ENCODE results near the gene TNFRSF8.

TNFRSF8 gene

DNA sequence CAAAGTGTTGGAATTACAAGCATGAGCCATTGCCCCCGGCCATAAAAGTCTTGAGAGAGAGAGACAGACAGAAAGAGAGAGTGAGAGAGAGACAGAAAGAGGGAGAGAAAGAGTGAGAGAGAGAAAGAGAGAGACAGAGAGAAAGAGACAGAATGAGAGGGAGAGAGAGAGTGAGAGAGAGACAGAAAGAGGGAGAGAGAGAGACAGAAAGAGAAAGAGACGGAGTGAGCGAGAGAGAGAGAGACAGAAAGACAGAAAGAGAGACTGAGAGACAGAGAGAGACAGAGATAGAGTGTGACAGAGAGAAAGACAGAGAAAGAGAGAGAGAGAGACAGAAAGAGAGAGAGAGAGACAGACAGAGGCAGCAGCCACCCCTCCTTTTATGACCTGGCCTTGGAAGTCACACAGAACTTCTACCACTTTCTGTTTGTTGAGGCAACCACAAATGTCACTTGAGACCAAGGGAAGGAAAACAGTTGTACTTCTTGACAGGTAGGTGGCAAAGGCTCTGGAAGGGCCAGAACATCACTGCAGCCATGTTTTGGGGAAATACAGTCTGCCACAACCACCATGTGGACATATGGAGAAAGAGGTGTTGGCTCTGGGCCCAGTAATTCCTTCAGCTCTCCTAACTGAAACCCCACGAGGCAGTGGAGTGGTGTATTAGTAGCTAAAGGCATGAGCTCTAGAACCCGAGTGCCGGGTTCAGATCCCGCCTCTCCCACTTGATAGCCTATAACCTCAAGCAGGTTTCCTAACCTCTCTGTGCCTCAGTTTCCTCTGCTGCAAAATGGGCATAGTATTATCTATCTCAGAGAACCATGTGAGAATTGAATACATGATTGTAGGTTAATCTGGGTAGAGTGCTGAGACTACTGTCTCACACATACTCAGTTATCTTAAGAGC is 50.6 kb downstream of the TNFRSF8 start:
- Mint-ChIP-seq H3K27me3 (ENCODE audit: low read depth) (no peaks in the 10 kb centered on the region), H3K4me3 (no peak overlapping the region), H3K36me3 (ENCODE audit: low read depth) (peaks cover 22% of the 10 kb centered on the region), H3K9me3 (no peaks in the 10 kb centered on the region), H3K27ac (peak overlapping the region; percentile 70), H3K4me1 (ENCODE audit: low read depth) (peaks cover 10% of the 10 kb centered on the region)
- DNase-seq (ENCODE audit: low spot score), result no peak

DNA sequence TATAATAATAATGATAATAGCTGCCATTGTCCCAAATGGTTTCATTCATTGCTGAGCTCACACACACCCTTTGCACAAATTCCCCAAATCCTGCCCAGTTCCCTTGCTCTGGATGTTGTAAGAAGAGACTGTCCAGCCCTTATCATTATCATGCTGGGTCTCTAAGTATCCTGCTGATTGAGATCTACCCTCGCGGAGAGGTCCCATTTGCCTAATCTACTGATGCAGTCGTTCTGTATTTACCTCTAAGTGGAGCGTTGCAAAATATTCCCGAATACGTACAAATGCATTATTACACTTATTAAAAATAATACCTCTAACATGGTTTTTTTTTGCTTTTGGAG is 51.2 kb downstream of the TNFRSF8 start:
- H3K4me3 Mint-ChIP-seq, result no peak overlapping the region
- H3K36me3 Mint-ChIP-seq (ENCODE audit: low read depth), result peaks cover 25% of the 10 kb centered on the region
- no peaks in the 10 kb centered on the region for H3K9me3 Mint-ChIP-seq
- no peak for DNase-seq (ENCODE audit: low spot score)
- H3K27me3 Mint-ChIP-seq (ENCODE audit: low read depth), result no peaks in the 10 kb centered on the region
- H3K4me1 Mint-ChIP-seq (ENCODE audit: low read depth), result peaks cover 10% of the 10 kb centered on the region
- H3K27ac Mint-ChIP-seq, result no peak overlapping the region

DNA sequence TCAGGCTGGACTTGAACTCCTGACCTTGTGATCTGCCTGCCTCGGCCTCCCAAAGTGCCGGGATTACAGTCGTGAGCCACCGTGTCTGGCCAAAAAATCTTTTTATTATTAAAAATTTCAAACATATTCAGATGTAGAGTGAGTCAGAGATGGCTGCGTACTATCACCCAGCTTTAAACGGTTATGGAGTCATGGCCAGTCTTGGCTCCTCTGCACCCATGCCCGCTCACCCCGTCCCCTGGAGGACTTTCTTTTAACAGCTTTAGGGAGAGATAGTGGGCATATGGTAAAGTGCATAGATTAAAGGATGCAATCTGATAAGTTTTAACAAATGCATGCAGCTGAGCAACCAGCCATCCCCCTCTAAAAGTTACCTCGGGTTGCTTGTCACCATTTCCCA is 51.8 kb downstream of the TNFRSF8 start:
- Mint-ChIP-seq H3K27ac (no peak overlapping the region), H3K27me3 (ENCODE audit: low read depth) (no peaks in the 10 kb centered on the region), H3K4me1 (ENCODE audit: low read depth) (peaks cover 10% of the 10 kb centered on the region), H3K9me3 (no peaks in the 10 kb centered on the region), H3K4me3 (no peak overlapping the region), H3K36me3 (ENCODE audit: low read depth) (peaks cover 28% of the 10 kb centered on the region)
- no peak for DNase-seq (ENCODE audit: low spot score)

DNA sequence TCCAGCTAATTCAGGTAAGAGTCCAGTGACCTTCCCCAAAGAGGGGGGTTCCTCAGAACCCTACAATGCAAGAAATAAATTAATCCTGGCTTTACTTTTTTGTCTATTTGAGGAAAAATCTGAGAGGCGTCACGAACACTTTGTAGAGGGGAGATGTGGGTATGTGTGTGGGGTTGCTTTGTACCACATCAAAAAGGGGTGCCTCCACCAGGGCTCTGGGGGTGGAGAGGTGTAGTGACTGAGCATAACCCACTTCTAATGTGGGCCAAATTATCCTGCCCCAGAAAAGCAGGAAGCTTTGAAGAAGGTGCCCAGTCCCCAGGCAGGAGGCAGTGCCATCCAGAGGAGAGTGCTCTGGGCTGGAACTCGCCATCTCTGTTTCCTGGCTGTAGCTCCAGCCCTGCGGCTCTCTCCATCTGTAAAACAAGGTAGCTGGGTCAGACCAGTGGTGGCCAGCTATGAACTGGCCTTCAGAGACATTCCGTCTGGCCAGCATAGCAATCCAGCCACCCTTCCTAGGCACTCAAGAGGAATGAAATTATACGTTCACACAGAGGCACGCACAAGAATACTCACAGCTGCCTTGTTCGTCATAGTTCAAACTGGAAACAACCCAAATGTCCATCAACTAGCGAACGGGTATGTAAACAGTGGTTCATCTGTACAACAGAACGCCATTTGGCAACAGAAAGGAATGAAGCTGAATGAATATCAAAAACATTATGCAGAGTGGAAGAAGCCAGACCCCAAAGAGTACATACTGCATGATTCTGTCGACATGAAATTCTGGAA is 58.3 kb downstream of the TNFRSF8 start:
- no peaks in the 10 kb centered on the region for H3K27me3 Mint-ChIP-seq (ENCODE audit: low read depth)
- H3K9me3 Mint-ChIP-seq, result no peaks in the 10 kb centered on the region
- no peak overlapping the region for H3K27ac Mint-ChIP-seq
- peaks cover 14% of the 10 kb centered on the region for H3K4me1 Mint-ChIP-seq (ENCODE audit: low read depth)
- H3K4me3 Mint-ChIP-seq, result no peak overlapping the region
- no peak for DNase-seq (ENCODE audit: low spot score)
- H3K36me3 Mint-ChIP-seq (ENCODE audit: low read depth), result peaks cover 21% of the 10 kb centered on the region

DNA sequence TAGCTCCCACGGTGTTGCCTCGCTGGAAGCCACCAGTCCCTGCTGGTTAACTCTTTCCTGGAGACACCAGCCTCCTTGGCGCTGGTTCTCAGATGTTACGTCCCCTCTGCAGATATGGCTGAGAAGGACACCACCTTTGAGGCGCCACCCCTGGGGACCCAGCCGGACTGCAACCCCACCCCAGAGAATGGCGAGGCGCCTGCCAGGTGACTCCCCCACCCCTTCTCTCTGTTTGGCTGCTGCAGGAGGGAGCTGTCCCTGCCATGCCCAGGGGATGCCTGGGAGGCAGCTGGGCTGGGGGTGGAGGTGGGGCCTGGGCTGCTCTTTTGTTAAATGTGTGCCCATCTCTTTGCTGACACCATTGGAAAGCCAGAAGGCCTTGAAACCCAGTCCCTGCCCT is 60.1 kb downstream of the TNFRSF8 start:
- Mint-ChIP-seq H3K27me3 (ENCODE audit: low read depth) (no peaks in the 10 kb centered on the region), H3K4me3 (no peak overlapping the region), H3K4me1 (ENCODE audit: low read depth) (peaks cover 16% of the 10 kb centered on the region), H3K27ac (no peak overlapping the region), H3K36me3 (ENCODE audit: low read depth) (peaks cover 18% of the 10 kb centered on the region), H3K9me3 (no peaks in the 10 kb centered on the region)
- no peak for DNase-seq (ENCODE audit: low spot score)

DNA sequence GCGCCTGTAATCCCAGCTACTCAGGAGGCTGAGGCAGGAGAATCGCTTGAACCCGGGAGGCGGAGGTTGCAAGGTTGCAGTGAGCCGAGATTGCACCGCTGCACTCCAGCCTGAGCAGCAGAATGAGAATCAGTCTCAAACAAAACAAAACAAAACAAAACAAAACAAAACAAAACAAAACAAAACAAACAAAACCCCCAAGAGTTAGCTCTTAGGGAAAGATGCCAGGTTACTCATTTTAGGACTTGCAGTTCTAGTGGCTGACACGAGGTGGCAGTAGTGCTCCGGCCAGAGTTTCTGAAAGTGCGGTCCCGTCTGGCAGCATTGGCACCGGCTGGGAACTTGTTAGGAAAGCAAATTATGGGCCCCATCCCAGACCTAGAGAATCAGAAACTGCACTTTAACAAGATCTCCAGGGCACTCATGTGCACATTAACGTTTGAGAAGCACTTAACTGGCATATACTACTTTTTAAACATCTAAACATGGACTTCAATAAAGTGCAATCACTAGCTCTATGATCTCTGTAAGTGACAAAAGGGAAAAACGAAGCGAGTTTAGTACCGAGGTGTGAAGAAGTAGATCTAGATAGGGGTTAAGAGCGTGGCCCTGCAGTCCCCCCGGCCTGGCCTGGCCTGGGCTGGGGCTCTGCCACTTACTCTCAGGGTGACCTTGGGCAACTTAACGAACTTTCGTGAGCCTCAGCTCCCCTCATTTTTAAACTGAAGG is 61.8 kb downstream of the TNFRSF8 start:
- Mint-ChIP-seq H3K4me3 (no peak overlapping the region), H3K4me1 (ENCODE audit: low read depth) (peaks cover 16% of the 10 kb centered on the region), H3K27me3 (ENCODE audit: low read depth) (no peaks in the 10 kb centered on the region), H3K27ac (peak overlapping the region; percentile 13), H3K9me3 (no peaks in the 10 kb centered on the region), H3K36me3 (ENCODE audit: low read depth) (peaks cover 8% of the 10 kb centered on the region)
- peak; percentile 63 for DNase-seq (ENCODE audit: low spot score)

DNA sequence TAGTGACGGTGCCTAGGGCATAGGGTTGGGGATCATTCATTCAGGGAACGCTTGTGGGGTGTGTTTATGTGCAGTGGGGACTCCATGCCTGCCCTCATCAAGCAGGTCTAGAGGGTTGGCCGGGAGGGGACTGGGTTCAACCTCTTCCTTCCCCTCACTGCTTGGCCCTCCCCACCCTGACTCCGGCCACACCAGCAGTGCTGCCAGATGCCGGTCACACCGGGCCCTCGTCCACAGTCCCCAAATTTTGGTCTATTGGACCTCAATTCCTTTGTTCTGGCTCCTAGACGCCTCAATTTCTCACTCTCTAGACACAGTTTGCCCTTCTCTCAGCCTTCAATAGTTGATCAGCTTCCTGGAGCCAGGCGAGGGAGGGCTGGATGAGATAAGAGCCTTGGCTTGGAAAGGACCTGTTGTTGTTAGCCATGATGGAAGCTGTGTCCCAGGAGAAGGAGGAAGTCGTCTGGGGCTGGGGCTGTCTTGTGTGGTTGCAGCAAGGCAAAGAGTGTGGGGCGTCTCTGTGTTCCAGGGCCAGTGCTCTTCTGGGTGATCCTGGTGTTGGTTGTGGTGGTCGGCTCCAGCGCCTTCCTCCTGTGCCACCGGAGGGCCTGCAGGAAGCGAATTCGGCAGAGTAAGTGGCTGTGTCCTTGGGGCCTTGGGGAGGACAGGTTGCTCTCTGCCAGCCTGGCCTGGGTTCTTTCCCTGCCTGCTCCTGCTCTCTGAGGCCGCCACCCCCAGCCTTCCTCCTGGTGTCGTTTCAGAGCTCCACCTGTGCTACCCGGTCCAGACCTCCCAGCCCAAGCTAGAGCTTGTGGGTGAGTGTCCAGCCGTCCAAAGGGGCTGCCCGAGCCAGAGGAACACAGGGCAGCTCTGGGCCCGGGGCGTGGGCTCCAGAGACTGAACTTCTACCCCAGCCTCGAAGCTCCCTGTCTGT is 62.6 kb downstream of the TNFRSF8 start:
- Mint-ChIP-seq H3K4me1 (ENCODE audit: low read depth) (peaks cover 19% of the 10 kb centered on the region), H3K4me3 (no peak overlapping the region), H3K9me3 (no peaks in the 10 kb centered on the region), H3K27ac (peak overlapping the region; percentile 76), H3K27me3 (ENCODE audit: low read depth) (no peaks in the 10 kb centered on the region), H3K36me3 (ENCODE audit: low read depth) (peaks cover 3% of the 10 kb centered on the region)
- no peak for DNase-seq (ENCODE audit: low spot score)

DNA sequence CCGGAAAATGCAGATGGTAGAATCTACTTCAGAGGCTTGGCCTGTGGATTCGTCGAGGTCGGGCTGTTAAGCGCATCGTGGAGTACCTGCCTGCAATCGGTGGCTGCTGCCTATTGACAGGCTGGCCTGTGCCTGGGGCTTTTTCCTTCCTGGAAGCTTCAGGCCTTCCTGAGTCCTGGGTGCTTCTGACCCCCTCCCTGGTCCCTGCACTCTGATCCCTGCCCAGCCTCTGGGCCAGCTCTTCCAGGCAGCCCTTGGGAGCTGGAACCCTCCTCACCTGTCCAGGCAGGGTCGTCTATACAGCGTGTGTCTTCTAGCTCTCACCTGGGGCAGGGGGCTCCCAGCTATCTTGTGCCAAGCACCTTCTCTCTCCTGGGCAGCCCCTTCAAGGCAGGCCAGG is 63.7 kb downstream of the TNFRSF8 start:
- H3K9me3 Mint-ChIP-seq, result no peaks in the 10 kb centered on the region
- peaks cover 3% of the 10 kb centered on the region for H3K36me3 Mint-ChIP-seq (ENCODE audit: low read depth)
- no peaks in the 10 kb centered on the region for H3K27me3 Mint-ChIP-seq (ENCODE audit: low read depth)
- DNase-seq (ENCODE audit: low spot score), result no peak
- peaks cover 19% of the 10 kb centered on the region for H3K4me1 Mint-ChIP-seq (ENCODE audit: low read depth)
- H3K27ac Mint-ChIP-seq, result no peak overlapping the region
- H3K4me3 Mint-ChIP-seq, result no peak overlapping the region

DNA sequence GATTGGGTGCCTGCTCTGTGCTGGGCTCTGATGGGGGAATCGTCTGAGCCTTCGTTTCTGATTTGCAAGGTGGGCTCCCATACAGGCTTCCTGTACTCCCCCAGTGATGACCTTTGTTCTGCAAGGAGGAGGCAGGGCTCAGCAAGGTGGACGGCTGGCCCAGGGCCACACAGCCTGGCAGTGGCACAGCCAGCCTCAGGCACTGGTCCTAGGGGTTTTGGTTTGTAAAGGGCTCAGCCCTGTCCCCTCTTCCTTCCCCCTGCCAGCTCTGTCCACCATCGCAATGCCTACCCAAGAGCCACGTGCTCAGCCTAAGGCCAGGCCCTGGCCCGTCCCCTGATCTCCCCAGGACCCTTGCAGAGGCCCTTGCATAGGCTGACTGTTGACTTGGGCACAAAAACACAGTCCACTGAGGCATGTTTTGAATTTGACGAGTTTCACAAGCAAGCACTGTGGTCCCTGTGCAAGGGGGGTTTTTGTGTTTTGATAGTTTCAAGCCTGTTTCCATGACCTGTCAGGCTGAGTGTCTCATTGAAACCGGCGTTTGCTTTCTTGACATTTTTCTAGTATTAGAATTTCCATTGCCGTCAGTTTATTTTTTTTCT is 64.2 kb downstream of the TNFRSF8 start:
- H3K9me3 Mint-ChIP-seq, result no peaks in the 10 kb centered on the region
- H3K36me3 Mint-ChIP-seq (ENCODE audit: low read depth), result peaks cover 3% of the 10 kb centered on the region
- no peaks in the 10 kb centered on the region for H3K27me3 Mint-ChIP-seq (ENCODE audit: low read depth)
- peak overlapping the region; percentile 47 for H3K27ac Mint-ChIP-seq
- no peak overlapping the region for H3K4me3 Mint-ChIP-seq
- DNase-seq (ENCODE audit: low spot score), result peak; percentile 29
- peaks cover 24% of the 10 kb centered on the region for H3K4me1 Mint-ChIP-seq (ENCODE audit: low read depth)

DNA sequence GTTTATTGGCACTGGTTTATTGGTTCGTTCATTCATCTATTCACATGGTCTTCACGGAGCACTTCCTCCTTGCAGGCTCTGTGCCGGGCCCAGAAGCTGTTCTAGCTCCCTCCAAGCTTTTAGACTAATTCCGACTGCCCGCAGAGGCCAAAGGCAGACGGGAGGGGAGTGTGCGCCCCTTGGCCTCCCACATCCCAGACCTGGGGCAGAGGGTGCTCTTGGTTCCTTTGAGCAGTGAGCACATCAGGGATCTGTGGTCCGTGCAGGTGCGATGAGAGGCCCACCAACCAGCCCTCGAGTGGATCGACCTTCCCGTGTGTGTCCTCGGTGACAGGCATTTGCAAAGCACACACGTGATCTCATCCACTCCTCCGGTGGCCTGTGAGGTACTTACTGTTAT is 65.0 kb downstream of the TNFRSF8 start:
- Mint-ChIP-seq H3K4me3 (no peak overlapping the region), H3K36me3 (ENCODE audit: low read depth) (peaks cover 5% of the 10 kb centered on the region), H3K4me1 (ENCODE audit: low read depth) (peaks cover 32% of the 10 kb centered on the region), H3K27ac (no peak overlapping the region), H3K27me3 (ENCODE audit: low read depth) (no peaks in the 10 kb centered on the region), H3K9me3 (no peaks in the 10 kb centered on the region)
- no peak for DNase-seq (ENCODE audit: low spot score)

DNA sequence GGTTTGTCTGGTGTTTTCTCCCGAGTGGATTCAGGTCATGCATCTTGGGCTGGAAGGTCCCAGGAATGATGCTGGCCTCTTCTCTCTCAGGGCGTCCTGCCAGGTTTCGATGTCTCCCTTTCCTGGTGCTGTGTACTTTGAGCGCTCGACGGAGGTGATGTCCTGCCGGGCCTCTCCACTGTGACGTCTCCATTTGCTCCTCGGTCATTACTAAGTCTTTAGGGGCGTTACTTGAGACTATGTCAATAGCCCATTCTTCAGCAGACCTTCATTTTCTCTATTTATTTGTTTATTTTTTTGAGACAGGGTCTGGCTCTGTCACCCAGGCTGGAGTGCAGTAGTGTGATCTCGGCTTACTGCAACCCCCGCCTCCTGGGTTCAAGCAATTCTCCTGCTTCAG is 66.5 kb downstream of the TNFRSF8 start:
- no peaks in the 10 kb centered on the region for H3K27me3 Mint-ChIP-seq (ENCODE audit: low read depth)
- peaks cover 6% of the 10 kb centered on the region for H3K36me3 Mint-ChIP-seq (ENCODE audit: low read depth)
- H3K9me3 Mint-ChIP-seq, result no peaks in the 10 kb centered on the region
- H3K4me3 Mint-ChIP-seq, result no peak overlapping the region
- no peak for DNase-seq (ENCODE audit: low spot score)
- peak overlapping the region; percentile 32 for H3K27ac Mint-ChIP-seq
- H3K4me1 Mint-ChIP-seq (ENCODE audit: low read depth), result peaks cover 33% of the 10 kb centered on the region

DNA sequence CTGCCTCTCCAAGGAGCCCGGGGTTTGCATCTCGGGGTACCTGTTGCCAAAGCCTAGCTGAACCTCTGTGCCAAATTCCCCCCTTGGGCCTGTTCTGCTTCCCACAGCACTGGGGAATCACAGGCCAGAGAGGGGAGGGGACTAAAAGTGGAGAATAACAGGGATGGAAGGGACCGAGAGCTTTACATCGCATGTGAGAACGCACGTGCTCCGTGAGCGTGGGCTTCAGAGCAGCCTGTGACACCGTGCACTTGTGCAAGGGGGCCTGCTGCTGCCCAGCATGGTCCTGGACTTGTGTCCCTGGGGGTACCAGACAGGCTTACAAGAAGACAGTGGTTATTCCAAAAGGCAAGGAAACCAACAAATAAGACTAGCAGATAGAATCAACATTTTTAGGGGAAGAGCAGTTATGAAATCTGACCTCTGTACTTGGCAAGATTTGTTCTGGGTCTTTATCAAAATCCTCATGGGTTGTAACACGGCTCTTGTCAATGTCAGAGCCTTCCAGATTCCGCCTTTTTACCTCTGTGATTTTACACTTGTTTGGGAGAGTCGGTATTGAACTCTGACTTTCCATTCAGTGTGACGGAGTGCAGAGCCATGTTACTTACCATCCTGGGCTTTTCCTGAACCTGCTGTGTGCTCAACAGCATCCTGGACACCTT is 67.5 kb downstream of the TNFRSF8 start:
- DNase-seq (ENCODE audit: low spot score), result no peak
- Mint-ChIP-seq H3K27ac (no peak overlapping the region), H3K4me1 (ENCODE audit: low read depth) (peaks cover 27% of the 10 kb centered on the region), H3K27me3 (ENCODE audit: low read depth) (no peaks in the 10 kb centered on the region), H3K9me3 (no peaks in the 10 kb centered on the region), H3K36me3 (ENCODE audit: low read depth) (peaks cover 6% of the 10 kb centered on the region), H3K4me3 (no peak overlapping the region)
